Left ventricle myocardium inferior (tissue), 1 donor: ENCODE results near the gene EMB. TPM values are rescaled to one million over a fixed set of nuclear protein-coding genes. Genes with fewer than 3 reads are reported as not detected.
"Not testable (repeated sequence)": the region's sequence is repeated elsewhere in the genome, so short reads cannot be mapped to it uniquely, and the experiment has no call there.

ENCODE experiments used
- DNase-seq: peaks from one replicate; pipeline ENCODE4 v3.0.0-alpha.2; 2020
- H3K27ac ChIP-seq: fragments of 200-600 bp; replicated peaks from 2 replicates; pipeline ENCODE4 v1.8.0; 2021
- H3K27me3 ChIP-seq: fragments of 200-600 bp; 2 replicates; pipeline ENCODE4 v1.8.0; 2021; ENCODE audit warnings: low read depth
- H3K36me3 ChIP-seq: fragments of 200-600 bp; 2 replicates; pipeline ENCODE4 v1.8.0; 2021
- H3K4me1 ChIP-seq: fragments of 200-600 bp; 2 replicates; pipeline ENCODE4 v1.8.0; 2021
- H3K4me3 ChIP-seq: fragments of 200-600 bp; 2 replicates; pipeline ENCODE4 v1.8.0; 2021; ENCODE audit warnings: mild to moderate bottlenecking, moderate library complexity
- H3K9me3 ChIP-seq: fragments of 200-600 bp; replicated peaks from 2 replicates; pipeline ENCODE4 v1.8.0; 2021
- intact Hi-C: fragments of 100-400 bp; cut with micrococcal nuclease; formaldehyde crosslinking; loops from one replicate; pipeline ENCODE4 v1.11.0; 2022
- total RNA-seq: library from RNA; stranded (reverse); fragmentation: NEBNext Ultra II Directional; extraction: Animal tissue kit (Norgen Biotek cat#: 25700); gene quantifications from one replicate; pipeline ENCODE4 v1.2.1, GENCODE V29; 2021
- TF ChIP-seq, protein P1 (sequence below): fragments of 200-600 bp; IDR thresholded peaks from 2 replicates; pipeline ENCODE4 v1.8.0; 2021; ENCODE audit warnings: antibody characterized with exemption, mild to moderate bottlenecking, borderline replicate concordance
- donor health status: DM: no; HTN: yes; CAD: no; lungs with severe emphysema.

EMB gene
- total RNA-seq, 1 donor from 2014 or later = 16.6 TPM

DNA sequence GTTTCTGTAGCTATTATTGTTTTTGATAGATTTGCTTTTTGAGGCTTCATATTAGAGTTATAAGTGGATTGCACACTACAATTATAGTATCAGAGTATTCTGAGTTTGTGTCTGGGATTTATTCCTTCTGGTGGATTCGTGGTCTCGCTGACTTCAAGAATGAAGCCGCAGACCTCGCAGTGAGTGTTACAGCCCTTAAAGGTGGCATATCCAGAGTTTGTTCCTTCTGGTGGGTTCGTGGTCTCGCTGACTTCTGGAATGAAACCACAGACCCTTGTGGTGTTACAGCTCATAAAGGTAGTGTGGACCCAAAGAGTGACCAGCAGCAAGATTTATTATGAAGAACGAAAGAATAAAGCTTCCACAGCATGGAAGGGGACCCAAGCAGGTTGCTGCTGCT lies 6.9 kb upstream of the EMB start:
- intact Hi-C loops = no loop called here

DNA sequence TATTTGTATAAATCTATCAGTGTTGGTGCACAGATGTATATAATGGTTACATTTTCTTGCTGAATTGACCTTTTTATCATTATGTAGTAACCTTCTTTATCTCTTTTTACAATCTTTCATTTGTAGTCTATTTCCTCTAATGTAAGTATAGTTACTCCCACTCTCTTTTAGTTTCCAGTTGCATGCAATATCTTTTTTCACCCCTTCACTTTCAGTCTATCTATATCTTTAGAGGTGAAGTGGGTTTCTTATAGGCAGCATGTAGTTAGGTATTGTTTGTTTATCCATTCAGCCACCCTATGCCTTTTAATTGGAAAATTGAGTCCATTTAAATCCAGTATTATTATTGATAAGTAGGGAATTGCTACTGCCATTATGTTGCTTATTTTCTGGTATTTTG lies 6.1 kb upstream of the EMB start:
- TF ChIP-seq, protein P1, sequence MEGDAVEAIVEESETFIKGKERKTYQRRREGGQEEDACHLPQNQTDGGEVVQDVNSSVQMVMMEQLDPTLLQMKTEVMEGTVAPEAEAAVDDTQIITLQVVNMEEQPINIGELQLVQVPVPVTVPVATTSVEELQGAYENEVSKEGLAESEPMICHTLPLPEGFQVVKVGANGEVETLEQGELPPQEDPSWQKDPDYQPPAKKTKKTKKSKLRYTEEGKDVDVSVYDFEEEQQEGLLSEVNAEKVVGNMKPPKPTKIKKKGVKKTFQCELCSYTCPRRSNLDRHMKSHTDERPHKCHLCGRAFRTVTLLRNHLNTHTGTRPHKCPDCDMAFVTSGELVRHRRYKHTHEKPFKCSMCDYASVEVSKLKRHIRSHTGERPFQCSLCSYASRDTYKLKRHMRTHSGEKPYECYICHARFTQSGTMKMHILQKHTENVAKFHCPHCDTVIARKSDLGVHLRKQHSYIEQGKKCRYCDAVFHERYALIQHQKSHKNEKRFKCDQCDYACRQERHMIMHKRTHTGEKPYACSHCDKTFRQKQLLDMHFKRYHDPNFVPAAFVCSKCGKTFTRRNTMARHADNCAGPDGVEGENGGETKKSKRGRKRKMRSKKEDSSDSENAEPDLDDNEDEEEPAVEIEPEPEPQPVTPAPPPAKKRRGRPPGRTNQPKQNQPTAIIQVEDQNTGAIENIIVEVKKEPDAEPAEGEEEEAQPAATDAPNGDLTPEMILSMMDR = no peak
- Histone ChIP-seq H3K27ac (no peak overlapping the region), H3K36me3 (no peaks in the 10 kb centered on the region), H3K4me3 (no peak overlapping the region), H3K9me3 (peaks cover 4% of the 10 kb centered on the region), H3K4me1 (no peaks in the 10 kb centered on the region), H3K27me3 (no peaks in the 10 kb centered on the region)
- intact Hi-C loops = no loop called here
- no peak for DNase-seq

More for the DNA sequence above, 6.9 kb upstream of the EMB start:
- TF ChIP-seq, protein P1 = no peak
- Histone ChIP-seq H3K27ac (no peak overlapping the region), H3K36me3 (no peaks in the 10 kb centered on the region), H3K27me3 (no peaks in the 10 kb centered on the region), H3K4me3 (no peak overlapping the region), H3K9me3 (peaks cover 4% of the 10 kb centered on the region), H3K4me1 (no peaks in the 10 kb centered on the region)
- no peak for DNase-seq

DNA sequence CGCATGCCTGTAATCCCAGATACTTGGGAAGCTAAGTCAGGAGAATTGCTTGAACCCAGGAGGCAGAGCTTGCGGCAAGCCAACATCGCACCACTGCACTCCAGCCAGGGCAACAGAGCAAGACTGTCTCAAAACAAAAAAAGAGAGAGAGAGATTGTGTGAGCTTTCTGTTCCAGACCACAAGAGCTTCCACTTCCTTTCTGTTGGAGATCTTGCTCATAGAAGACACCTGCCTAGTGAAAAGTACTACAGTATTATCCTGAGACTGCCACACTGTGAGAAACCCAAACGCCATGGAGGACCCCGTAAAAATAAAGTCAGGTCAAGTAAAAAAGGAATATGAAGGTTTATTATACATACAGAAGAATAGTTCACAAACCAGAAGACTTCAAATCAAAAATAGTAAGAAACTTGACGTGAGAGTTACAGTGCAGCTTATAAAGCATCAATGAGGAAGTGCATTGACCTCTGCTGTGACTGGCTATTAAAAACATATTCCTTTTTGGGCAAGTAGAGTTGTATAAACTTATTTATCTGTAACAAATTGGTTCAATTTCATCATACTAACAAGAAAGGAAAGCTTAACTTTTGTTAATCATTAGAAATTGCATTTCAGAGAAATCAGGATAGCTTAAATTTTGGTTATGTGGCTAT lies 4.3 kb upstream of the EMB start:
- Histone ChIP-seq H3K9me3 (peaks cover 4% of the 10 kb centered on the region), H3K4me3 (no peak overlapping the region), H3K27me3 (peaks cover 13% of the 10 kb centered on the region), H3K4me1 (peaks cover 11% of the 10 kb centered on the region), H3K36me3 (no peaks in the 10 kb centered on the region), H3K27ac (no peak overlapping the region)
- TF ChIP-seq, protein P1 = no peak
- intact Hi-C loops = no loop called here
- no peak for DNase-seq

DNA sequence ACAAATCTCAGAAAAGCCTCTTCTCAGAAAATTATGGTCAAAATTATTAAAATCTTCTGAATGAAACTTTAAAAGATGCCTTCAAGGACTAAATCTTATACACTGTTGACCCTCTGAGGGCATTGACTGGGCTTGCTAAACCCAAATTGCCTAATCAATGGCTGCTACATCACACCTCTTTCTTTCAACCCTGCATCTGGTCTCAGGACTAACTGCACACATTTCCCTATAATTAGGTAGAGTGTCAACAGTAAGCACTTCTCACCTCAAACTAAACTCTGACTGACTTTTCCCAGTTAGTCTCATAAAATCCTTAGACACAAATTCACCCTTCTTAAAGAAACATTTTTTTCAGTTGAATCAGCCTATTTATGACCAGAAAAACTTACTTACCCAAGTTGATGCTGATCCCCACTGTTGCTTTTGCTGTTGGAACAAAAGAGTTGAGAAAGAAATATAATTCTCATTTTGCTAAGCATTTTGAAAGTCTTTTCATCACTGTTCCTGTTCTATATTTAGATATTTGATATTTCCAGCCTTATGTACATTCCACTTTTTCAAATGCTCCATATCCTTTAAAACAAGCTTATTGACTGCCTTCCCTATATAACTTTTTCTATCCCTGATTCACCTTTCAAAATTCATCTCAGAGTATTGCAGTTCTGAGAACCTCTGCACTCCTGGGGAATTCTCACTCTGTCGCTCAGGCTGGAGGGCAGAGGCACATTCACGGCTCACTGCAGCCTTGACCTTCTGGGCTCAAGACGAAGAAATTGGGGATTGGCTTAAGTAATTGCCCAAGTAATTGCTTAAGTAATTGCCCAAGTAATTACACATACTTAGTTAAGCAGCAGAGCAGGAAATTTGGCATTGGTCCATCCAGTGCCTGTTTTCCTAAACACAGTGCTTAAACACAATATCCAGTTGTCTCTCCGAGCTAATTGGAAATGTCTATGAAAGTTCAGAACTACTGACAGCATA lies 1.8 kb upstream of the EMB start:
- DNase-seq, H3K36me3 ChIP-seq, H3K4me3 ChIP-seq, intact Hi-C loops, H3K9me3 ChIP-seq, H3K27ac ChIP-seq: not testable (repeated sequence)
- peaks cover 27% of the 10 kb centered on the region for H3K27me3 ChIP-seq
- H3K4me1 ChIP-seq = peaks cover 11% of the 10 kb centered on the region

DNA sequence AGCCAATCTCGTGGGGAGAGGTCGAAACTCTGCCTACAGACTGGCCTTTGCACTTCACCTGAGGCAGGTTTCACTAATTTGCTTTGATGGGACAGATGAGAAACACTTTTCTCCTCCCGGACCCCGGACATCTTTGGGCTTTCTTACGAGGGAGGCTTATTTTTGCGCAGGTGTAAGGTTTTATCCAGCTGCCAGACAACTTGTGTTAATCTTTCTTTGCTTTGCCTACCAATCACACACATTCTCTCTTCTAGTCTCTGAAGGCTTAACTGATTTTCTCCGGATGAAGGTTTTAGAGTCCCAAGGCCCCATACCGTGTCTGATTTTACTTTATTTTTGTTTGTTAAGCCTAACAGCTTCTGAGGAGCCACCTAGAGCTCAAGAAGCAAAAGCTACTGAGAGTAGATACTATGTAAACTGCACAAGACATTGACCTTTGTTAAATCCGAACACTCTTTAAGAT lies 436 bp upstream of the EMB start:
- Histone ChIP-seq H3K36me3 (no peaks in the 10 kb centered on the region), H3K27ac (peak overlapping the region; percentile 38), H3K9me3 (peaks cover 1% of the 10 kb centered on the region), H3K4me3 (peak overlapping the region; percentile 71), H3K4me1 (peaks cover 11% of the 10 kb centered on the region), H3K27me3 (peaks cover 34% of the 10 kb centered on the region)
- TF ChIP-seq, protein P1 = no peak
- no peak for DNase-seq
- intact Hi-C loops = no loop called here
